HEK293 (cell line): Measurements from ENCODE around the gene TTC1.

Experiments
- WT1 ChIP-seq: fragments of 450-650 bp; formaldehyde crosslinking; IDR thresholded peaks from 2 replicates; pipeline ENCODE4 v1.5.1; 2016; ENCODE audit warnings: missing biosample characterization, missing genetic modification characterization
- ZNF274 ChIP-seq, 2 experiments: fragments of 200-500 bp in 1 of 2; fragments of 450-650 bp in 1 of 2; sonication (Bioruptor generic) in 1 of 2; formaldehyde crosslinking in 1 of 2; IDR thresholded peaks; 2 replicates each; pipeline versions ENCODE4 v1.5.1 to v1.6.1; 2014 to 2016; ENCODE audit warnings: borderline replicate concordance in 1 of 2, inconsistent platforms in 1 of 2, low read length in 1 of 2, missing biosample characterization in 1 of 2, missing genetic modification characterization in 1 of 2
- TF ChIP-seq, protein P1 (sequence below): fragments of 450-650 bp; formaldehyde crosslinking; IDR thresholded peaks from 2 replicates; pipeline ENCODE4 v1.5.1; 2016; ENCODE audit warnings: missing biosample characterization, missing genetic modification characterization

DNA sequence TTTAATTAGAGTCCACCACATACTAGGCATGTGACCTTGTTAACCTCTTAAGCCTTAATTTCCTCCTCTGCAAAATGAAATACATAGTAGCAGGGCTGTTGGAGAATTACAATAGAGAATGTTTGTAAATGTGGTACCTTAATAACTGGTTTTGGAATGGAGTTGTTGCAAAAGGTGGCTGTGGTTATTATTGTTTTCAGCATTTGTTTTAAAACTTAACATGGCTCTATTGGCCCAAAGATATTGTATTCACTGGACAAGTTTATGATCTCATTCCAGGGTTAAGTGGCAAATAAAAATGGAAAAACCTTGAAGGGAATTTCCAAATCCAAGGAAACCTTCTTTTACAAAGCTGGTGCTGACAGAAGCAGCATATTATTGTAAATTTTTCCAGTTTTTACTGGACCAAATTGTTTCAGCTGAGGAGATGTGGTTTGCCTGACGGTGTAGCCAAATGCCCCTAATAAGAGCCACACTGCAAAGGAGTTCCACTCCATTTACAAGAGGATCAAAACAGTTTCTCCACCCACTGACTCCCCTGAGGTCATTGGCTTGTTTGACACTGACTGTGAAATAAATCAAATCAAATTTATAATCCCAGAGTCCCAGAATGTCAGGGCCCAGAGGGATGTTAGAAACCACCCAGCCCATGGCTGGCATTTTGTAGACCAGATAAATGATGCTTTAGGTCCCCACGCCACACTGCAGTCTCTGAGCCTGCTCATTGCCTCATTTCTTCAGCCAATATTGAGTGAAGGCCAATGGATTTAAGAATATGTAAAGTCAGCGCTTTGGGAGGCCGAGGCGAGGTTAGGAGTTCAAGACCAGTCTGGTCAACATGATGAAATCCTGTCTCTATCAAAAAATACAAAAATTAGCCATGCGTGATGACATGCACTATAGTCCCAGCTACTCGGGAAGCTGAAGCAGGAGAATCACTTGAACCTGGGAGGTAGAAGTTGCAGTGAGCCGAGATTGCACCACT, 47.5 kb upstream of the TTC1 start:
- TF ChIP-seq ZNF274 (IDR thresholded peaks at IDR 0.05; ENCODE audit: low read length) (no peak), ZNF274 (tag by site-specific recombination; IDR thresholded peaks at IDR 0.05; ENCODE audit: borderline replicate concordance) (no peak), WT1 (tag by site-specific recombination) (no peak)
- TF ChIP-seq, protein P1, sequence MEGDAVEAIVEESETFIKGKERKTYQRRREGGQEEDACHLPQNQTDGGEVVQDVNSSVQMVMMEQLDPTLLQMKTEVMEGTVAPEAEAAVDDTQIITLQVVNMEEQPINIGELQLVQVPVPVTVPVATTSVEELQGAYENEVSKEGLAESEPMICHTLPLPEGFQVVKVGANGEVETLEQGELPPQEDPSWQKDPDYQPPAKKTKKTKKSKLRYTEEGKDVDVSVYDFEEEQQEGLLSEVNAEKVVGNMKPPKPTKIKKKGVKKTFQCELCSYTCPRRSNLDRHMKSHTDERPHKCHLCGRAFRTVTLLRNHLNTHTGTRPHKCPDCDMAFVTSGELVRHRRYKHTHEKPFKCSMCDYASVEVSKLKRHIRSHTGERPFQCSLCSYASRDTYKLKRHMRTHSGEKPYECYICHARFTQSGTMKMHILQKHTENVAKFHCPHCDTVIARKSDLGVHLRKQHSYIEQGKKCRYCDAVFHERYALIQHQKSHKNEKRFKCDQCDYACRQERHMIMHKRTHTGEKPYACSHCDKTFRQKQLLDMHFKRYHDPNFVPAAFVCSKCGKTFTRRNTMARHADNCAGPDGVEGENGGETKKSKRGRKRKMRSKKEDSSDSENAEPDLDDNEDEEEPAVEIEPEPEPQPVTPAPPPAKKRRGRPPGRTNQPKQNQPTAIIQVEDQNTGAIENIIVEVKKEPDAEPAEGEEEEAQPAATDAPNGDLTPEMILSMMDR (tag by site-specific recombination): no peak
